Neural cell (in vitro differentiated cells): ENCODE data around the gene LAGE3.

ENCODE experiments used
- EP300 ChIP-seq: fragments of 450-650 bp; conservative IDR thresholded peaks from 2 replicates; pipeline ENCODE4 v1.6.1; 2014; ENCODE audit warnings: antibody characterized with exemption, mild to moderate bottlenecking, moderate library complexity; ENCODE audit not compliant: poor library complexity, severe bottlenecking
- EZH2 ChIP-seq: fragments of 200-600, 300-800 bp; shearing (Covaris generic), sonication (generic); IDR thresholded peaks from 2 replicates; pipeline ENCODE4 v1.6.1; 2014; ENCODE audit warnings: antibody characterized with exemption, low read length, borderline replicate concordance, mild to moderate bottlenecking; ENCODE audit not compliant: insufficient read depth, poor library complexity, severe bottlenecking
- MXI1 ChIP-seq: fragments of 450-650 bp; conservative IDR thresholded peaks from 2 replicates; pipeline ENCODE4 v1.6.1; 2014; ENCODE audit warnings: antibody characterized with exemption, mild to moderate bottlenecking; ENCODE audit not compliant: poor library complexity, severe bottlenecking
- POLR2AphosphoS5 ChIP-seq: IDR thresholded peaks from 2 replicates; pipeline ENCODE4 v1.6.1; 2012
- RAD21 ChIP-seq: fragments of 450-650 bp; conservative IDR thresholded peaks from 2 replicates; pipeline ENCODE4 v1.6.1; 2014; ENCODE audit warnings: antibody characterized with exemption, mild to moderate bottlenecking, moderate library complexity
- TF ChIP-seq, protein P1 (sequence below): fragments of 450-650 bp; IDR thresholded peaks from 2 replicates; pipeline ENCODE4 v1.5.1; 2014; ENCODE audit warnings: antibody characterized with exemption, mild to moderate bottlenecking, moderate library complexity; ENCODE audit not compliant: poor library complexity, severe bottlenecking
- TF ChIP-seq, protein P2 (sequence below): IDR thresholded peaks from 2 replicates; pipeline ENCODE4 v1.6.1; 2012; ENCODE audit warnings: borderline replicate concordance

DNA sequence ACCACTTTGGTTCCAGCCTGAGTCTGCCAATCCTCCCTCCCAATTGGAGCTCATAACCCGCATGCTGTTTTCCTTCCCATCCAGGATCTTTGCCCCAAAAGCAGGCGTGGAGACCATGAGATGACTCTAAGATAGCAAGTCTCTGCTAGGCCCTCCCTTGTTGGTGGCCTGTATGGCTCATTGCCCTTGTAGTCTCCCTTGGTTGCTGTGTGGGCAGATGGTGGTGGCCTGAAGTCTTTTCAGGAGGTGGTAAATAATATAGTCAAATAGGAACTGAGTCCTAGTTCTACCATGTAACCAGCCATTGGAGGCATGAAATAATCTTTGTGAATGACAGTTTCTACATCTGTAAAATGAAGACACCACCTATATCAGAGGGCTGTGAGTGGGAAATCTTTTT is 49.4 kb downstream of the LAGE3 start:
- TF ChIP-seq, protein P1, sequence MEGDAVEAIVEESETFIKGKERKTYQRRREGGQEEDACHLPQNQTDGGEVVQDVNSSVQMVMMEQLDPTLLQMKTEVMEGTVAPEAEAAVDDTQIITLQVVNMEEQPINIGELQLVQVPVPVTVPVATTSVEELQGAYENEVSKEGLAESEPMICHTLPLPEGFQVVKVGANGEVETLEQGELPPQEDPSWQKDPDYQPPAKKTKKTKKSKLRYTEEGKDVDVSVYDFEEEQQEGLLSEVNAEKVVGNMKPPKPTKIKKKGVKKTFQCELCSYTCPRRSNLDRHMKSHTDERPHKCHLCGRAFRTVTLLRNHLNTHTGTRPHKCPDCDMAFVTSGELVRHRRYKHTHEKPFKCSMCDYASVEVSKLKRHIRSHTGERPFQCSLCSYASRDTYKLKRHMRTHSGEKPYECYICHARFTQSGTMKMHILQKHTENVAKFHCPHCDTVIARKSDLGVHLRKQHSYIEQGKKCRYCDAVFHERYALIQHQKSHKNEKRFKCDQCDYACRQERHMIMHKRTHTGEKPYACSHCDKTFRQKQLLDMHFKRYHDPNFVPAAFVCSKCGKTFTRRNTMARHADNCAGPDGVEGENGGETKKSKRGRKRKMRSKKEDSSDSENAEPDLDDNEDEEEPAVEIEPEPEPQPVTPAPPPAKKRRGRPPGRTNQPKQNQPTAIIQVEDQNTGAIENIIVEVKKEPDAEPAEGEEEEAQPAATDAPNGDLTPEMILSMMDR = no peak
- TF ChIP-seq POLR2AphosphoS5 (no peak), EP300 (no peak), EZH2 (no peak), RAD21 (no peak), MXI1 (no peak)
- TF ChIP-seq, protein P2, sequence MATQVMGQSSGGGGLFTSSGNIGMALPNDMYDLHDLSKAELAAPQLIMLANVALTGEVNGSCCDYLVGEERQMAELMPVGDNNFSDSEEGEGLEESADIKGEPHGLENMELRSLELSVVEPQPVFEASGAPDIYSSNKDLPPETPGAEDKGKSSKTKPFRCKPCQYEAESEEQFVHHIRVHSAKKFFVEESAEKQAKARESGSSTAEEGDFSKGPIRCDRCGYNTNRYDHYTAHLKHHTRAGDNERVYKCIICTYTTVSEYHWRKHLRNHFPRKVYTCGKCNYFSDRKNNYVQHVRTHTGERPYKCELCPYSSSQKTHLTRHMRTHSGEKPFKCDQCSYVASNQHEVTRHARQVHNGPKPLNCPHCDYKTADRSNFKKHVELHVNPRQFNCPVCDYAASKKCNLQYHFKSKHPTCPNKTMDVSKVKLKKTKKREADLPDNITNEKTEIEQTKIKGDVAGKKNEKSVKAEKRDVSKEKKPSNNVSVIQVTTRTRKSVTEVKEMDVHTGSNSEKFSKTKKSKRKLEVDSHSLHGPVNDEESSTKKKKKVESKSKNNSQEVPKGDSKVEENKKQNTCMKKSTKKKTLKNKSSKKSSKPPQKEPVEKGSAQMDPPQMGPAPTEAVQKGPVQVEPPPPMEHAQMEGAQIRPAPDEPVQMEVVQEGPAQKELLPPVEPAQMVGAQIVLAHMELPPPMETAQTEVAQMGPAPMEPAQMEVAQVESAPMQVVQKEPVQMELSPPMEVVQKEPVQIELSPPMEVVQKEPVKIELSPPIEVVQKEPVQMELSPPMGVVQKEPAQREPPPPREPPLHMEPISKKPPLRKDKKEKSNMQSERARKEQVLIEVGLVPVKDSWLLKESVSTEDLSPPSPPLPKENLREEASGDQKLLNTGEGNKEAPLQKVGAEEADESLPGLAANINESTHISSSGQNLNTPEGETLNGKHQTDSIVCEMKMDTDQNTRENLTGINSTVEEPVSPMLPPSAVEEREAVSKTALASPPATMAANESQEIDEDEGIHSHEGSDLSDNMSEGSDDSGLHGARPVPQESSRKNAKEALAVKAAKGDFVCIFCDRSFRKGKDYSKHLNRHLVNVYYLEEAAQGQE = no peak
